Femur (tissue), 1 donor: ENCODE measurements around the gene NPAS2.

ENCODE experiments used
- DNase-seq: peaks from one replicate; pipeline ENCODE4 v3.0.0-alpha.2; 2017

Gene NPAS2

DNA sequence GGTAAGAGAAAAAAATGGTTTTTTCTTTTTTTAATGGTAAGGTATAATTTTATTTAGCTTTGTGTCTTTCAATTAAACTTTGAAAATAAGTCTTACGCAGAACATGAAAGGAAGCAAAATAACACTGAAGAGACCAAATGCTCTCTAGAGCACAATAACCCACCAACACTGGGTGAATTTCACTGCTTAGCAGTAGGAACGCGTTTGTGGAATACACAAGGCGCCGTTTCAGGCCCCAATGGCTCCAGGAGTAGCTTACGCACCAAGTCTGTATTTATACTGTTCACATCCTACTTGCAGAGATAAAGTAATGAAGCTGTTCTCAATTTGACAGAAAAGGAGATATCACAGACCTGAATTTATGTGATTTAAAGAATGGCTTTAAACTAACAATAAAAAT lies 205.6 kb downstream of the NPAS2 start:
- DNase-seq, result no peak

DNA sequence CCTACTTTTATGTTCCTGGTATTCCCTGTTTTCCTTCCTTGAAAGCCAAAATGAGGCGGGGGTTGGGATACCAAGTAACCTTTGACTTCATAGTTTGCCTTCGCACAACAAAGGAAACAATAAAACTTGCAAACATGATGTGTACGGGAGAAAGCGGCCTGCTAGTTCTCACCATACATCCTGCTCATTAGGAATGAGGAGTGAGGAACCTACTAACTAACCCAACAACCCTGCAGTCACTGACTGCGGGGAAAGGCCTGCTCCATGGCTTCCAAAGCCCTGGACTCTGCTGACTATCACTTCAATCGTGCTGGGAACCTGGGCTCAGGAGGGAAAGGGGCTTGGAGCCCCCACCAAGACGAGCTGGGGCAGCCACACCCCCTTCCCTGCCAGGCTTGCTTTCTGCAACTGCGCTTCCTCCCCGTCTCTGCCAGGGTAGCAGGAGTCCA lies 206.3 kb downstream of the NPAS2 start:
- no peak for DNase-seq

DNA sequence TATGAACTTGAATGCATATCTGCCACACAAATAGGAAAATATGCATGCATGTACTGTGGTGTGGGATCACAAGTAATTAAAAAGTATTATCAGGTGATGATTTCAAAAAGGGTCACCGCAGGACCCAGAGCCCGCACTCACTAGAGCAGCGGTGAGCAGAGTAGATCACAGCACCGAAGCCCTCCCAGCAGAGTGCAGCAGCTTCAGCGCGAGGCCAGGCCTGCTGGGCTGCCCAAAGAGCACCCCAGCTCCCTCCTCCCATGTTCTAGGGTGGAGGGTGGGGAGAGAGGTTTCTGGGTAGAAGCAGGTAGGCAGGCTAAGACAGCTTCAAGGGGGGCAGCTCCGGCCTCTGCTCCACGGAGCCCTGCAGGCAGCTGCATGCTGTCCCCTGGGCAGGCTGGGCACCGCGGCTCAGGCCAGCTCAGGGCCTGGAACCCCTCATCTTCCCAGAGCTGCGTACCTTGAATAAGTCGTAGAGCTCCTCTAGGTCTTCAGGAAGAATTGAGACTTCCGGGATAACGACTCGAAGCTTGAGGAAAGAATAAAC lies 207.1 kb downstream of the NPAS2 start:
- DNase-seq, result no peak

DNA sequence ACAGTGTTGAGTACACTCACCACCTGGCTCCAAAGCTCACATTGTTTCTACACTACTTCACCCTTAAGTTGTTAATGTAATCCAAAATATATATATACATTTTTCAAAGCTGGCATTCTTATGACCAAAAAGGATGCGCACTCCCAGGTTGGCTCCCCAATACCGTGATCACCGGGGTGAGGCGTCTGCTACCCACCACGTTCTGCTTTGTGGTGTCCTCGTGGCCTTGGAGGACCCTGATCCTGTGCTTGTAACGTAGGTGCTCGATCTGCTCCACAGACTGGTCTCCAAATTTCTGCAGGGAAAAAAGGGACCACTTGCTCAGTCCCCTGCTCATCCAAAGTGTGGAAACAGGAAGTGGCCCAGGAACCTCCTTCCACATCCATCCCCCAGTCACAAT lies 207.9 kb downstream of the NPAS2 start:
- DNase-seq, result no peak

DNA sequence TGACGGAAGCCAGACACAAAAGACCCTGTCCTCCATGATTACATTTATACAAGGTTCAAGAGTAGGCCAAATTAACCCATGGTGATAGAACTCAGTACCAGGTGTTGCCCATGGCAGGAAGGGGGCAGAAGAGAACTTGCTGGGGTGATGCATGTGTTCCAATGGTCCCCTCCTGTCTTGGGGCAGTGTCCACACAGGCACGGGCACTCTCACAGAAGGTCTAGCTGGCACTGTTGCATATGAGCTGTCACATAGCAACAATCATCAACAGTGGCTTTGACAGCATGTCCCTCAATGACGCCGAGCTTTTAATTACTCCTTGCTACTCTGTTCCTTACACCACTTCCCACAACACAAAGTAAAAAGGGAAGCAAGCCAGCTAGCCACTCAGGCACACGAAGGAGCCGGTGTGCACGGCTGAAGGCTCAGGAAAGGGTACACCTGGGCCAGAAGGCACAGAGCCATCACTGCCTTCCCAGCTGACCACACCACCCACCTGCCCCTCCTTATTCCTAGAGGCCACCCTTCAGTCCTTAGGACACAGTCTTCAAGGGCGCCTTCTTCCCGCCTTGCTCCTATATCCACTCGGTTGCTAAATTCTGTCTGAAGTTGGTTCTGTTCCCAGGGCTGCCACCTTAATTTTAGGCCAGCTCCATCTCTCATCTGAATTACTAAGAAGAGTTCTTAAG lies 211.1 kb downstream of the NPAS2 start:
- DNase-seq, result no peak

DNA sequence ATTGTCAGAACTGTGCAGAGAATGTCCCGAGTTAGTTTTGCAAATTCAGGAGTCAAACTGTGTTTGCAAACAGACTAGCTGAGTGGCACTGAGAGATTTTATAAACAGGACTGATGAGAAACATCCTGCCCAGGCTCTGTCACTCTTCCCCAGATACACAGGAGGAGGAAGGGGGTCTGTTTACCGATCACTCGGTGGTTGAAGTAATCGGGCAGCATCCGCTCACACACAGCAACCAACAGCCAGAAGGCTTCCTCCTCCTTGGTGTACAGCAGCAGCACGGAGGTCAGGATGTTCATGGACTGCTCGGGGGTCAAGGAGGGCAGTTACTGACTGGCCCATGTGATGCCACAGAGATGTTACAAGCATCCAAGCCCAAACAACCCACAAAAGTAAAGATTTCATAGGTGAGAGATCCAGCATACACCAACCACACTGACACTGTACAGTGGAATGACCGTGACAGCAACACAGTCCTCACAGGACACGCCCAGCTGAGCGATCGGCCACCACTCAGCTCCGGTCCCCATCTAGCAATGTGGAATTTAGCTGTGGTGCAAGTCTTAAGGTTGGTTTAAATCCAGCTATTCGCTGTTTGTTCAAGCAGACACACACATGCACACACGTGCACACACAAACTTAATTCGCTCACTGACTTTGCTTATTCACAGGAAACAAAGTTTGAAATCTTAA lies 212.3 kb downstream of the NPAS2 start:
- DNase-seq, result no peak

DNA sequence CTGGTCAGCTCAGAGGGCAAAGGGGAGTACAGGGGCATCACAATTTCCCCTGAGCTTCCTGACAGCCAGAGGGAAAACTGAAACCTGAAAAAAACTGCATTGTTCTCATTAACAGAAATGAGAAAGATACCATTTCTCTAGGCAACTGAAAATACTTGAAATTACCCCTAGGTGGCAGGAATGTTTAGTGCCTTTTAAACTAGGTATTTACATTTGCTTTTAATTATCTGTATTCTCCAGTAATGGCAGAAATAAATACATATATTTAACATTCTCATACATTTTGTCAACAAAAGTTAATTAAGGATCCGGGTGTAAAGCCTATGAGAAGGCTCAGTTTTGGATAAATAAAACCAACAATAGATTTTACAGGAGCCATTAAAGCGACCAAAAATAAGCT lies 216.6 kb downstream of the NPAS2 start:
- DNase-seq, result no peak

DNA sequence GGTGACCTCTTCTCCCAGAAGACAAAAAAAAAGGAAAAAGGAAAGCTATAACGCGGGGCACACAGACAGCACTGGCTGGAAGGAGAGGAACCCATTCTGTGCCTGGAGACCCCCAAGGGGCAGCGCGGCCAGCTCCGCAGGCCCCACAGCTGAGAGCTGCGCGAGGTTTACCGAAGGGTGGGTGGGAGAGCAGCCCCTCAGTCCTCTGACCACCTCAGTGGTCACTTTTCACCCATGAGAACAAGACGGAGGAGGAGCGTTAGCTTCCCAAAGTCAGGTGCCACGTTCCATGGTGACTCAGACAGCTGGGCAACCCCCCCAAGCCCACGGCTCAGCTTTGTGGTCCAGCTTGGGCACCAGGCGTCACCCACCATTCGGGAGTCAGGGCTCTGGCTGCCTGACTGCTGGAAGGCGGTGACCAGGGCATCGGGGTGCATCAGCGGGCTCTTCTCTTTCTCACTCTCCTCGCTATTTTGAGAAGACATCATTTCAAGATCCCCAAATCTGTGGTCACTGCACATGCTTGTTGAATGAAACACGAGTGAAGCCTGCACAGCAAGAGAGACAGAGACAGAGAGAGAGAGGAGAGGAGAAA lies 217.3 kb downstream of the NPAS2 start:
- DNase-seq, result no peak

DNA sequence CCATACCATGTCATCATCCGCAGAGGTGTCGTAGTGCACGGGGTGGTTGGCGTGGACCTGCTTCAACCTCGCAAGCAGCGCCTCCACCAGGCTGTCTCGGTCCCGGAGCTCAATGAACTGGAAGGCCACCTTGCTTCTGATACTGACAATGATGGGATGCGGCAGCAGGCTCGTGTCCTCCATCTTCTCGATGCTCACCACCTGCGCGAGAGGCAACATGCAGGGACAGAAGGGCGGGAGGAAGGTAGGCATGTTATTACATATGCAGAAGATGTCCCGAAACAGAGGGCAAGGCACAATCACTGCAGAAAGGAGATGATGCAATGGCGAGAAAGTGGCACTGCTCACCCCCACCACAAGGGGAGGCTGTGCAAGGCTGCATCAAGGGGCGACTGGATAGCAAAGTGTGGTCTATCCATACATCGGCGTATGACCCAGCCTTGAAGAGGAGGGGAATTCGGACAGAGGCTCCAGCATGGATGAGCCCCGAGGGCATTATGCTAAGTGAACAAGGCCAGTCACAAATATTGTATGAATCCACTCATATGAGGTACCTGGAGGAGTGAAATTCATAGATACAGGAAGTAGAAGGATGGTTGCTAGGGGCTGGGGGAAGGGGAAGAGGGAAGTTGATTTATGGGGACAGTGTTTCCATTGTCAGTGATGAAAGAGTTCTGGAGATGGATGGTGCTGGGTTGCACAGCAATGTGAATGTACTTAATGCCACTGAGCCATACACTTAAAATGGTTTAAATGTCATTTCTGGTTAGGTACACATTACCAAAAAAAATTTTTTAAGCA lies 218.7 kb downstream of the NPAS2 start:
- DNase-seq, result no peak

DNA sequence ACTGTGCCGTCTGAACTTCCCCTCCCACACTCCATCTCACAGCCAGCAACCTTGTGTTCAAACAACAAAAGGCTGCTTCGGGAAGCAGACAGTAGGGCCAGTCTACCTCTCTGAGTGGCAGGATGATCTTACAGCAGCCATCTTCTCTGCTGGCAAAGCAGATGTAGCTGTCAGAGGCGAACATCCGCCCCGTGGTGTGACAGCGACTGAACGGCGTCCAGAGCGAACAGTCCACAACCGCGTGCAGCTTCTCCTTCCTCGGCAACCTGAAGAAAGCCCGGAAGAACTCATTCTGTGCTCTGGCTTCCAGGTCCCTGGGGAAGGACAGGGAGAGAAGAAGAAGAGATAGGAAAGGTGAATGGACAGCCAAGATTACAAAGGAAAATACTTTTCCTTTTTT lies 220.1 kb downstream of the NPAS2 start:
- DNase-seq, result no peak

DNA sequence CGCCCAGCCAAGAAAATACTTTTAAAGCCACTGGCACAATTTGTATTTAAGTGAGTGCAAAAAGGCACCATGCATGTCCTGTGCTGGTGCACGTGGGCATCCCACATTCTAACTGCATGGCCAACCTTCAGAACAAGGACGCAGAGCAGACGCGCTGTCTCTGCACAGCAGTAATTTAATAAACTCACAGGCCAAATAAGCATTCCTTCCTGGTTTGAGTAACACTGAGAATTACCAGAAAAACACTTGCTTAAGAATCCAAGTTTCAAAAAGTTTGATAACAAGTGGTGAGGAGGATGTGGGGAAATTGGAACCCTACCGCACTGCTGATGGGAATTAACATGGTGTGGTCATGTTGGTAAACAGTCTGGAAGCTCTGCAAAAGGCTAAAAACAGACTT lies 220.8 kb downstream of the NPAS2 start:
- no peak for DNase-seq

DNA sequence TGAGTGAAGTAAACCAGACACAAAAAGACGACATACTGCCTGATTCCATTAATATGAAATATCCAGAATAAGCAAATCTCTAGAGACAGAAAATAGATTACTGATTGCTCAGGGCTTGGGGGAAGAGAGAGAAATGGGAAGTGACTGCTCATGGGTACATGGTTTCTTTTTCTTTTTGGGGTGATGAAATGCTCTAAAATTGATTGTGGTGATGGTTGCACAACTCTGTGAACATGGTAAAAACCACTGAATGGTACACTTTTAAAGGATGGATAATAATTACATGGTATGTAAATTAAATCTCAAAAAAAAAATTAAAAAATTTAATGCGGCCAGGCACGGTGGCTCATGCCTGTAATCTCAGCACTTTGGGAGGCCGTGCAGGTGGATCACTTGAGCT lies 221.5 kb downstream of the NPAS2 start:
- DNase-seq, result no peak

DNA sequence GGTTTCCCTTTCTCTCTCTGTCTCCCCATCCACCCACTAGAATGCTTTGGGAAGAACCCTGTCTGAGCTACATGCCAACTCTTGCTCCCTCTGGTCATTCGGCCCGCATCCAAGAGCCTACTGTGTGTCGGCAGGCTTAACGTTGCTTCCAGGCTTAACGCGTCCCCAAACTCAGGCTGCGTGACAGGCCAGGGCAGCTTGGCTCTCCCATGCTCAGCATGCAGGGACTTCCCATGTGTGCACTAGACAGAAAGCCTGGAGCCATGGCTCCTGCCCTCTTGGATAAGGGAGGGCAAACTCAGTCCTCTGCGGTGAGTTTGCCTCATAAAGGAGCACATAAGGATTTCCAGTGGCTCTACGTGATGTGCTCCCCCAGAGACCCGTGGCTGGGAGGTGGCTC lies 225.4 kb downstream of the NPAS2 start:
- DNase-seq, result no peak
